K562 (cell line): Measurements from ENCODE around the gene TSPAN18. TPM values are rescaled to one million over a fixed set of nuclear protein-coding genes. Genes with fewer than 3 reads are reported as not detected.

ENCODE experiments used
- ATAC-seq: fragments of 200-7000 bp; cut with Tn5 transposase; 3 replicates; pipeline ENCODE4 v1.9.1; 2020; ENCODE audit warnings: moderate library complexity
- BruUV-seq: library from RNA; stranded (reverse); fragments of 400-500 nt; replicated peaks from 2 replicates; lab custom pipeline; 2021; lab: Mats Ljungman, UMichigan
- CTCF ChIA-PET: fragments of 300-600 bp; formaldehyde crosslinking; extraction: SDS; loops from one replicate; lab custom pipeline; 2021; ENCODE audit warnings: low intra/inter-chr PET ratio; lab: Yijun Ruan, JAX
- POLR2A ChIA-PET: fragments of 300-600, 350-650 bp; sonication (Branson Sonifier 250); formaldehyde crosslinking; extraction: SDS; loops from one replicate; lab custom pipeline; 2021; ENCODE audit warnings: antibody characterized with exemption, inconsistent platforms; lab: Yijun Ruan, JAX
- DNase-seq, 4 experiments: peaks; one replicate each; pipeline versions ENCODE4 v3.0.0 to v3.0.0-alpha.2; 2011 to 2018; ENCODE audit warnings: low spot score in 3 of 4, mixed read lengths in 3 of 4; ENCODE audit errors: extremely low read depth in 1 of 4
- FAIRE-seq: peaks from 2 replicates; lab custom pipeline; 2011; peaks lifted over from hg19 to GRCh38; lab: Jason Lieb, UNC
- H2AFZ ChIP-seq: 2 replicates; pipeline ENCODE4 v1.6.0; 2011; ENCODE audit warnings: low read depth, low read length, control low read depth, inconsistent platforms
- H3K27ac ChIP-seq: fragments of 200-600 bp; 3 replicates; pipeline ENCODE4 v1.8.0; 2011; ENCODE audit warnings: low read depth, mild to moderate bottlenecking, control low read depth, inconsistent platforms, low read length, moderate library complexity, mixed read lengths; ENCODE audit errors: extremely low read depth
- H3K27me3 ChIP-seq, 2 experiments: fragments of 300-600 bp in 1 of 2; 2 replicates in 1 of 2; 3 replicates in 1 of 2; pipeline versions ENCODE4 v1.6.0 to v1.8.0; 2011; ENCODE audit warnings: inconsistent platforms in 2 of 2, low read length in 2 of 2, mild to moderate bottlenecking in 1 of 2, mixed read lengths in 1 of 2, moderate library complexity in 1 of 2; ENCODE audit not compliant: control insufficient read depth in 2 of 2, insufficient read depth in 2 of 2
- H3K36me3 ChIP-seq: fragments of 300-600 bp; 3 replicates; pipeline ENCODE4 v1.8.0; 2011; ENCODE audit warnings: mild to moderate bottlenecking, low read length, inconsistent platforms; ENCODE audit not compliant: control insufficient read depth, insufficient read depth
- H3K4me1 ChIP-seq, 2 experiments: fragments of 200-600 bp in 1 of 2; replicated peaks in 1 of 2; 2 replicates in 1 of 2; 3 replicates in 1 of 2; pipeline versions ENCODE4 v1.5.1 to v1.8.0; 2011; ENCODE audit warnings: inconsistent platforms in 2 of 2, low read length in 2 of 2, mild to moderate bottlenecking in 1 of 2, mixed read lengths in 1 of 2, moderate library complexity in 1 of 2; ENCODE audit not compliant: control insufficient read depth in 2 of 2, insufficient read depth in 2 of 2
- H3K4me2 ChIP-seq: 2 replicates; pipeline ENCODE4 v1.6.1; 2011; ENCODE audit warnings: low read length, control low read depth, inconsistent platforms, mixed read lengths; ENCODE audit not compliant: insufficient read depth
- H3K4me3 ChIP-seq: fragments of 200-600 bp; sonication (generic), shearing (Covaris generic); 2 replicates; pipeline ENCODE4 v1.5.1; 2016; ENCODE audit warnings: control low read depth, inconsistent platforms
- H3K79me2 ChIP-seq: fragments of 200-600 bp; 3 replicates; pipeline ENCODE4 v1.8.0; 2011; ENCODE audit warnings: low read length, inconsistent platforms; ENCODE audit not compliant: control insufficient read depth, insufficient read depth
- H3K9ac ChIP-seq, 2 experiments: 2 replicates each; pipeline versions ENCODE4 v1.6.0 to v1.6.1; 2011; ENCODE audit warnings: low read depth in 2 of 2, low read length in 2 of 2, control low read depth in 1 of 2, inconsistent platforms in 1 of 2, mild to moderate bottlenecking in 1 of 2, mixed read lengths in 1 of 2; ENCODE audit not compliant: insufficient read depth in 1 of 2
- H3K9me1 ChIP-seq: one replicate; pipeline ENCODE4 v1.6.0; 2011; ENCODE audit warnings: inconsistent platforms, mild to moderate bottlenecking, low read length, moderate library complexity; ENCODE audit not compliant: control insufficient read depth, insufficient read depth
- H3K9me3 ChIP-seq: replicated peaks from 2 replicates; pipeline ENCODE4 v1.5.1; 2011; ENCODE audit warnings: low read depth, low read length, inconsistent platforms; ENCODE audit not compliant: control insufficient read depth, insufficient read depth
- H4K20me1 ChIP-seq: replicated peaks from 2 replicates; pipeline ENCODE4 v1.6.1; 2011; ENCODE audit warnings: low read length, inconsistent platforms, mixed read lengths; ENCODE audit not compliant: control insufficient read depth, insufficient read depth
- CEBPG ChIP-seq, 3 experiments: fragments of 200-800 bp in 1 of 3; sonication (Bioruptor generic) in 1 of 3; sonication (generic) in 1 of 3; formaldehyde crosslinking in 1 of 3; IDR thresholded peaks in 2 of 3; conservative IDR thresholded peaks in 1 of 3; 2 replicates each; pipeline versions ENCODE4 v1.6.1 to v1.8.0; 2016 to 2022; ENCODE audit warnings: missing compliant biosample characterization in 2 of 3, missing genetic modification characterization in 2 of 3, mild to moderate bottlenecking in 1 of 3, missing genetic modification reagents in 1 of 3
- JUNB ChIP-seq: fragments of 450-650 bp; formaldehyde crosslinking; conservative IDR thresholded peaks from 2 replicates; pipeline ENCODE4 v1.4.0; 2020; ENCODE audit warnings: mild to moderate bottlenecking
- NFYB ChIP-seq: IDR thresholded peaks from 2 replicates; pipeline ENCODE4 v1.6.1; 2011; ENCODE audit warnings: mild to moderate bottlenecking, moderate library complexity; ENCODE audit not compliant: insufficient read length; ENCODE audit errors: extremely low read depth
- NRF1 ChIP-seq, 2 experiments: fragments of 450-650 bp; IDR thresholded peaks in 1 of 2; conservative IDR thresholded peaks in 1 of 2; 2 replicates each; pipeline ENCODE4 v1.6.1; 2014; ENCODE audit warnings: mild to moderate bottlenecking in 2 of 2
- RAD51 ChIP-seq: fragments of 450-650 bp; IDR thresholded peaks from 2 replicates; pipeline ENCODE4 v1.7.1; 2016; ENCODE audit warnings: low read depth, mild to moderate bottlenecking, borderline replicate concordance
- SRSF1 ChIP-seq: fragments of 200-400 bp; formaldehyde crosslinking; IDR thresholded peaks from 2 replicates; pipeline ENCODE4 v1.6.1; 2017; ENCODE audit warnings: mild to moderate bottlenecking, low read depth, low read length, moderate library complexity
- TEAD2 ChIP-seq: fragments of 450-650 bp; IDR thresholded peaks from 2 replicates; pipeline ENCODE4 v1.6.1; 2016; ENCODE audit warnings: missing genetic modification characterization, control low read depth, missing compliant biosample characterization
- TFE3 ChIP-seq: fragments of 450-650 bp; formaldehyde crosslinking; IDR thresholded peaks from 2 replicates; pipeline ENCODE4 v1.4.0; 2020; ENCODE audit warnings: mild to moderate bottlenecking, mixed read lengths
- USF2 ChIP-seq: sonication (generic); formaldehyde crosslinking; IDR thresholded peaks from 2 replicates; pipeline ENCODE4 v1.5.0; 2020; ENCODE audit warnings: missing genetic modification reagents
- ZNF384 ChIP-seq: IDR thresholded peaks from 2 replicates; pipeline ENCODE4 v1.6.1; 2012; ENCODE audit warnings: low read depth, low read length, improper control_type of control experiment
- ZNF695 ChIP-seq: fragments of 450-650 bp; formaldehyde crosslinking; IDR thresholded peaks from 2 replicates; pipeline ENCODE4 v1.4.0; 2020; ENCODE audit warnings: mild to moderate bottlenecking, moderate library complexity
- WGBS: fragments of 100-300 bp; shearing (Covaris generic); methylation state at CpG from one replicate; pipeline ENCODE4 v1.1.6; 2016; ENCODE audit warnings: low coverage, mixed read lengths; ENCODE audit not compliant: insufficient coverage; ENCODE audit errors: missing lambda C conversion rate; 5-methylcytosine and 5-hydroxymethylcytosine counted together
- in situ Hi-C: fragments of 300-500 bp; cut with MboI; formaldehyde crosslinking; loops from 4 replicates; pipeline ENCODE4 v1.15.0; 2018; ENCODE audit warnings: inconsistent platforms, mixed read lengths
- intact Hi-C: fragments of 100-400 bp; cut with micrococcal nuclease; formaldehyde crosslinking; loops from 2 replicates; pipeline ENCODE4 v1.14.2; 2022
- polyA plus RNA-seq, 8 experiments: library from polyadenylated mRNA; depleted of rRNA in 4 of 8; stranded (reverse) in 5 of 8; unstranded in 3 of 8; fragments of >200 nt; fragmentation: Nextera tagmentation in 2 of 8; fragmentation: Illumina TruSeq in 1 of 8; extraction: Ambion mirVana in 2 of 8; extraction: Trizol in 1 of 8; gene quantifications; 2 replicates each; pipeline versions ENCODE4 v1.2.1 to v1.2.3, GENCODE V29; 2011 to 2014; ENCODE audit warnings: inconsistent platforms in 1 of 8, missing spikeins in 1 of 8
- total RNA-seq, 7 experiments: library from RNA; depleted of rRNA in 6 of 7; stranded (reverse); fragments of >200 nt in 6 of 7; fragmentation: Illumina TruSeq in 2 of 7; extraction: Trizol in 2 of 7; gene quantifications; 2 replicates each; pipeline versions ENCODE4 v1.2.1 to v1.2.3, GENCODE V29; 2011 to 2021; ENCODE audit warnings: low replicate concordance in 1 of 7
- TF ChIP-seq, protein P1 (sequence below): sonication (generic); formaldehyde crosslinking; IDR thresholded peaks from 2 replicates; pipeline ENCODE4 v1.9.0; 2022; ENCODE audit warnings: mild to moderate bottlenecking, missing genetic modification reagents

The TSPAN18 gene
- total and polyA plus RNA-seq, 9 of the 15 experiments (the other 6 are each of a cell fraction or from before 2014, with no cell fraction given) = 0.17 to 0.35 (median 0.22) TPM; not detected in 4

DNA sequence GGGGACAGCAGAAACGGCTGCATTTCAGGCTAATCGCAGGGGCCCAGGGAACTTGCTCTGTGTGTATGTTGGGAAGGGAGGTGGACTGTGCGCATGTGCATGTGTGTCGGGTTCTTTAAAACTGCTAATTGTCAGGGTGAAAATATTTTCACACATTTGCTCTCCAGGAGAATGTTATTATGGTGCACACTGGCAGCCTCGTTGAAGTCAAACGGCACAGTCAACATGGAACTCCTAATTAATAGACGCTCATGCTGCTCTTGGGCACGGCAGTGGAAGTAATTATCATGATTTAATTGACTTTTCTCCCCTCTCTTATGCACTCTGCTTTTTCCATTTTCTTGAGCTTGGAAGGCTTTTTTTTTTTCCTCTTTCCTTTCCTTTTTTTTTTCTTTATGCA is 92.6 kb downstream of the TSPAN18 start:
- no TSS peak for BruUV-seq
- Histone ChIP-seq H3K79me2 (no peaks in the 10 kb centered on the region), H3K36me3 (no peaks in the 10 kb centered on the region), H3K4me3 (no peak overlapping the region), H3K9ac (no peak overlapping the region), H3K4me2 (no peak overlapping the region), H2AFZ (no peak overlapping the region), H3K27me3 (peaks cover 5 to 25% of the 10 kb centered on the region in 2 experiments; a peak in 3 of 5 replicates), H3K4me1 (no peaks in the 10 kb centered on the region), H4K20me1 (0 out of 2 replicates have a peak, but pooled peaks cover 3% of the 10 kb centered on the region), H3K9me1 (no peaks in the 10 kb centered on the region), H3K9me3 (no peaks in the 10 kb centered on the region), H3K27ac (no peak overlapping the region)
- no peak for DNase-seq
- intact Hi-C loops (no loop called here), in situ Hi-C loops (no loop called here)
- TF ChIP-seq JUNB (CRISPR knock-in tag) = no peak
- TF ChIP-seq NRF1 (conservative IDR thresholded peaks at IDR 0.05 in 1 of 2, IDR thresholded peaks at IDR 0.05 in 1 of 2) = peak; percentile 47 to 61
- ATAC-seq = no peak
- ChIA-PET POLR2A (no interaction called here), CTCF (no interaction called here)
- no peak for FAIRE-seq
- WGBS = 7% methylated on average over 8 of the region's 8 CpGs

GRCh38 chr11:44822369-44822768 is 95.6 kb downstream of the TSPAN18 start:
- Histone ChIP-seq H3K27ac (no peak overlapping the region), H4K20me1 (no peaks in the 10 kb centered on the region), H3K79me2 (no peaks in the 10 kb centered on the region), H3K4me2 (no peak overlapping the region), H3K9ac (no peak overlapping the region), H3K9me1 (no peaks in the 10 kb centered on the region), H3K36me3 (no peaks in the 10 kb centered on the region), H2AFZ (no peak overlapping the region), H3K27me3 (peaks cover 7 to 27% of the 10 kb centered on the region in 2 experiments; a peak in 4 of 5 replicates), H3K9me3 (no peaks in the 10 kb centered on the region), H3K4me1 (no peaks in the 10 kb centered on the region), H3K4me3 (no peak overlapping the region)
- 0% methylated on average over 2 of the region's 2 CpGs for WGBS
- in situ Hi-C loops = no loop called here
- peak; percentile 55; the same call in 2 of the 3 replicates for ATAC-seq
- ChIA-PET CTCF (no interaction called here), POLR2A (interaction anchor here (0.6 kb wide), 1 partner anchor 30 kb away, joined by 3 read pairs; no protein-coding TSS in a partner anchor)
- peak in 2 of 4 experiments; percentile 17 to 18 for DNase-seq
- intact Hi-C loops = no loop called here
- no TSS peak for BruUV-seq
- no peak for FAIRE-seq
- TF ChIP-seq CEBPG (CRISPR knock-in tag; IDR thresholded peaks at IDR 0.05) (no peak), CEBPG (tag; conservative IDR thresholded peaks at IDR 0.05 in 1 of 2, IDR thresholded peaks at IDR 0.05 in 1 of 2) (no peak), SRSF1 (no peak), TEAD2 (tag) (no peak), ZNF695 (CRISPR knock-in tag) (no peak), RAD51 (peak; percentile 66), ZNF384 (no peak), TFE3 (CRISPR knock-in tag) (peak; percentile 90), USF2 (CRISPR knock-in tag) (peak; percentile 67), NFYB (peak; percentile 6)
- TF ChIP-seq, protein P1, sequence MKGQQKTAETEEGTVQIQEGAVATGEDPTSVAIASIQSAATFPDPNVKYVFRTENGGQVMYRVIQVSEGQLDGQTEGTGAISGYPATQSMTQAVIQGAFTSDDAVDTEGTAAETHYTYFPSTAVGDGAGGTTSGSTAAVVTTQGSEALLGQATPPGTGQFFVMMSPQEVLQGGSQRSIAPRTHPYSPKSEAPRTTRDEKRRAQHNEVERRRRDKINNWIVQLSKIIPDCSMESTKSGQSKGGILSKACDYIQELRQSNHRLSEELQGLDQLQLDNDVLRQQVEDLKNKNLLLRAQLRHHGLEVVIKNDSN (CRISPR knock-in tag) = peak; percentile 47; the same call in 1 of the 2 replicates
